ENCODE measurements around the gene GCC1.
A peak's percentile ranks its signal among the peaks of the same experiment; 100 is the strongest.

Gene GCC1

DNA sequence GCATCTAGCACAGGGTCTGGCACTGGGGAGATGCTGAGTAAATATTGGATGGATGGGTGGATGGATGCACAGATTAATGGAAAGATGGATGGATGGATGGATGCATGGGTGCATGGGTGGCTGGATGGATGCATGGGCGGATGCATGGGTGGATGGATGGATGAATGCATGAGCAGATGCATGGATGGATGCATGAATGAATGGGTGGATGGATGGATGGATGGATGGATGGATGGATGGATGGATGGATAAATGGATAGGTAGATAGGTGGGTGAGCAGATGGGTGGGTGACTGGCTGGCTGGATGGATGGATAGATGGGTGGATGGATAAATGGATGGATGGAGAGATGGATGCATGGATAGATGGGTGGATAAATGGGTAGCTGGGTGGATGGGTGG lies 26.9 kb upstream of the GCC1 start:
- Histone ChIP-seq H3K36me3 (no peaks in the 10 kb centered on the region), H3K4me3 (ENCODE audit: low read depth, low read length) (no peak overlapping the region), H3K27ac (no peak overlapping the region), H3K9me3 (ENCODE audit: severe bottlenecking) (no peaks in the 10 kb centered on the region), H3K27me3 (ENCODE audit: insufficient read depth, low read depth, severe bottlenecking) (peaks cover 14% of the 10 kb centered on the region)
- no peak for DNase-seq
- TF ChIP-seq, protein P1, sequence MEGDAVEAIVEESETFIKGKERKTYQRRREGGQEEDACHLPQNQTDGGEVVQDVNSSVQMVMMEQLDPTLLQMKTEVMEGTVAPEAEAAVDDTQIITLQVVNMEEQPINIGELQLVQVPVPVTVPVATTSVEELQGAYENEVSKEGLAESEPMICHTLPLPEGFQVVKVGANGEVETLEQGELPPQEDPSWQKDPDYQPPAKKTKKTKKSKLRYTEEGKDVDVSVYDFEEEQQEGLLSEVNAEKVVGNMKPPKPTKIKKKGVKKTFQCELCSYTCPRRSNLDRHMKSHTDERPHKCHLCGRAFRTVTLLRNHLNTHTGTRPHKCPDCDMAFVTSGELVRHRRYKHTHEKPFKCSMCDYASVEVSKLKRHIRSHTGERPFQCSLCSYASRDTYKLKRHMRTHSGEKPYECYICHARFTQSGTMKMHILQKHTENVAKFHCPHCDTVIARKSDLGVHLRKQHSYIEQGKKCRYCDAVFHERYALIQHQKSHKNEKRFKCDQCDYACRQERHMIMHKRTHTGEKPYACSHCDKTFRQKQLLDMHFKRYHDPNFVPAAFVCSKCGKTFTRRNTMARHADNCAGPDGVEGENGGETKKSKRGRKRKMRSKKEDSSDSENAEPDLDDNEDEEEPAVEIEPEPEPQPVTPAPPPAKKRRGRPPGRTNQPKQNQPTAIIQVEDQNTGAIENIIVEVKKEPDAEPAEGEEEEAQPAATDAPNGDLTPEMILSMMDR (IDR thresholded peaks at IDR 0.05; ENCODE audit: low read depth, low read length): no peak

DNA sequence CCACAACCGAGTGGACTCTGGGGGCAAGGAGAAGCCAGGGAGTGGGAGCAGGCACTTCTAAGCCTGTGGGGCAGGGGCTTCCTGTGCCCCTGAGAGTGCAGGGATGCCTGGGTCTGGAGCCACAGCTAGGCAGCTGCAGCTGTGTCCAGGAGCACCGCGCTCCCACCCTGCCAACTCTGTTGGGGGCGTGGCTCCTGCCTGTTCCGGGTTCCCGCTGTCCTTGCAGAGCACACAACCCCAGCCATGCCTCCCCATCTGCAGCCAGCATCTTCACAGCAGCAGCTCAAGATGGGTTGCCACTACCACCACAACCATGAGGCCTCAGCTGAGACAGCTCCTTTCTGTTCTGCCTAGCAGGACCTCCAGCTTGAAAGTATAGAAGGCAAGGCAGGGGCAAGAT lies 23.9 kb upstream of the GCC1 start:
- TF ChIP-seq, protein P1 (IDR thresholded peaks at IDR 0.05; ENCODE audit: low read depth, low read length): no peak
- no peak overlapping the region for H3K27ac ChIP-seq
- no peak for DNase-seq
- H3K4me3 ChIP-seq (ENCODE audit: low read depth, low read length): no peak overlapping the region
- H3K9me3 ChIP-seq (ENCODE audit: severe bottlenecking): peaks cover 3% of the 10 kb centered on the region
- no peaks in the 10 kb centered on the region for H3K36me3 ChIP-seq
- peaks cover 3% of the 10 kb centered on the region for H3K27me3 ChIP-seq (ENCODE audit: insufficient read depth, low read depth, severe bottlenecking)

DNA sequence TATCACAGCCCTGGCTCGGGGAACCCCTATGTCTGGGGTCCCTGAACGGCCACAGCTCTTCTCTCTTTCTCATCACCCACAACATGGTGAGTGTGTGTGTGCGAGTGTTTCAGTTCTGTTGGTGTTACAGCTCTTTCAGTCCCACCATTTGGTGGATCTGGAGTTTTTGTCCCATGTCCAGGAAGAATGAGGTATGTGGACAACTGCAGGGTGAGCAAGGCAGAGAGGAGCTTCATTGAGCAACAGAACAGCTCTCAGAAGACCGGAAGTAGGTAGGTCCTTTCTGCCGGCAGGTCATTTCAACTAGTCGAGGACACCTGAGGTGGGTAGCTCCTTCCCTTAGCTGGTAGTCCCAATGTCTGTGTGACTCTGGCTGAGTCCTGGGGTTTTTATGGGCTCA lies 23.1 kb upstream of the GCC1 start:
- TF ChIP-seq, protein P1 (IDR thresholded peaks at IDR 0.05; ENCODE audit: low read depth, low read length): no peak
- Histone ChIP-seq H3K27me3 (ENCODE audit: insufficient read depth, low read depth, severe bottlenecking) (no peaks in the 10 kb centered on the region), H3K9me3 (ENCODE audit: severe bottlenecking) (peaks cover 6% of the 10 kb centered on the region)

DNA sequence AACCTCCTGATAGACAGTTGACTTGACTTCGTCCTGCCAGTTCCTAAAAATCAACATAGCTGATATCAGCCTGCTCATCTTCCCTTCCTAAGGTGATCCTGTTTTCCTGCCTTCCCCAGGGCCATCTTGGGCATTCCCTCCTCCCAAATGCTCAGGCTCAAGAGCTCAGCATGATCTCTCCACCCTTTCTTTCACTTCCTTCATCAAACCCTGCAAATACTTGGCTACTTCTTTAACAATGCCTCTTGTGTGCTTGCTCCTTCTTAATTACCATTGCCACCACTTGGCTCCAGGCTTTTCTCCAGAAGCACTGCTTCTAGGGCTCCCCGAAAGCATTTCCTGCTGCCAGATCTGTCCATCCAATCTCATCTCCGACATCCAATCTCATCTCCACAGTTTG lies 15.5 kb upstream of the GCC1 start:
- no peak for DNase-seq
- TF ChIP-seq, protein P1 (IDR thresholded peaks at IDR 0.05; ENCODE audit: low read depth, low read length): no peak
- H3K4me3 ChIP-seq (ENCODE audit: low read depth, low read length): no peak overlapping the region
- H3K36me3 ChIP-seq: no peaks in the 10 kb centered on the region
- peaks cover 6% of the 10 kb centered on the region for H3K9me3 ChIP-seq (ENCODE audit: severe bottlenecking)
- no peaks in the 10 kb centered on the region for H3K27me3 ChIP-seq (ENCODE audit: insufficient read depth, low read depth, severe bottlenecking)
- H3K27ac ChIP-seq: no peak overlapping the region

More for the DNA sequence above, 23.1 kb upstream of the GCC1 start:
- Histone ChIP-seq H3K36me3 (no peaks in the 10 kb centered on the region), H3K27ac (no peak overlapping the region), H3K4me3 (ENCODE audit: low read depth, low read length) (no peak overlapping the region)
- no peak for DNase-seq

DNA sequence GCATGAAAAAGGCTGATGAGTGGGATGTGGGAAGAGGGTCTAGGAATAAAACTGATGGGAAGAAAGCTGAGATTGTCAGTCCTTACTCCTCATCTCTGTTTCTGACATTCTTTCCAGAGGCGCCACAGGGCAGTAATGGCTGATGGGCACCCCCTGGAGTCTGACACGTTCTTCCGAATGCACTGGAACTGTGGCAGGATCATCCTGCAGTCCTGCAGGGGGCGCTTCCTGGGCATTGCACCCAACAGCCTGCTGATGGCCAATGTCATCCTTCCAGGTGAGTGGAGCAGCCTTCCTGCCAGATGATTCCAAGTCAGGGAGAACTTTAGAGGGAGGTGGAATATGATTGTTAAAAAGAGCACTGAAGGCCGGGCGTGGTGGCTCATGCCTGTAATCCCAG lies 12.9 kb upstream of the GCC1 start:
- Histone ChIP-seq H3K36me3 (no peaks in the 10 kb centered on the region), H3K27me3 (ENCODE audit: insufficient read depth, low read depth, severe bottlenecking) (no peaks in the 10 kb centered on the region), H3K27ac (no peak overlapping the region), H3K4me3 (ENCODE audit: low read depth, low read length) (no peak overlapping the region), H3K9me3 (ENCODE audit: severe bottlenecking) (no peaks in the 10 kb centered on the region)
- TF ChIP-seq, protein P1 (IDR thresholded peaks at IDR 0.05; ENCODE audit: low read depth, low read length): peak; percentile 77
- DNase-seq: peak; percentile 31

DNA sequence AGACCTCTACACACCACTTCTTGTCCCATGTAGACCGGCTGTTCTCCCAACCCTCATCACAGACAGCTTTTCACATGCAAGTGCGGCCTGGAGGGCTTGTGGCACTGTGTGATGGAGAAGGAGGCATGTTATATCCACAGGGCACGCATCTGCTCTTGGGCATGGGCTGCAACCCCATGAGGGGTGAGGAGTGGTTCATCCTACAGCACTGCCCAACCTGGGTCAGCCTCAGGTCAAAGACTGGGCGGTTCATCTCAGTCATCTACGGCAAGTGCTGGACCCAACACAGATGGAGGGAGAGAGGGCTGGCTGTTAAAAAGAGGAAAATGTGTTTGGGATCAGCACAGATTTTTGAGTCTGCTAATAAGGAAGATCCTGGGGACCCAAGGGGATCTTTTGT lies 10.3 kb upstream of the GCC1 start:
- Histone ChIP-seq H3K4me3 (ENCODE audit: low read depth, low read length) (no peak overlapping the region), H3K27me3 (ENCODE audit: insufficient read depth, low read depth, severe bottlenecking) (no peaks in the 10 kb centered on the region), H3K36me3 (peaks cover 5% of the 10 kb centered on the region), H3K9me3 (ENCODE audit: severe bottlenecking) (no peaks in the 10 kb centered on the region), H3K27ac (no peak overlapping the region)
- DNase-seq: no peak
- TF ChIP-seq, protein P1 (IDR thresholded peaks at IDR 0.05; ENCODE audit: low read depth, low read length): no peak

Measured in WERI-Rb-1 (cell line).